SK-N-SH treated with all-trans-retinoic acid at 6 μM for 48 hours (cell line): Measurements from ENCODE around the gene C8B.

Source experiments
- ATAC-seq: fragments of 200-7000 bp; cut with Tn5 transposase; 3 replicates; pipeline ENCODE4 v1.9.1; 2020; ENCODE audit warnings: mild to moderate bottlenecking, moderate library complexity
- ARNTL ChIP-seq: fragments of 450-650 bp; formaldehyde crosslinking; IDR thresholded peaks from 2 replicates; pipeline ENCODE4 v1.5.0; 2020; ENCODE audit warnings: low read depth, mild to moderate bottlenecking, moderate library complexity, borderline replicate concordance
- BACH2 ChIP-seq: fragments of 250-450 bp; sonication (Bioruptor Pico); IDR thresholded peaks from 2 replicates; pipeline ENCODE4 v1.9.0; 2021; ENCODE audit warnings: mild to moderate bottlenecking, borderline replicate concordance
- CREB5 ChIP-seq: fragments of 250-450 bp; sonication (Bioruptor Pico); IDR thresholded peaks from 2 replicates; pipeline ENCODE4 v1.5.1; 2020; ENCODE audit warnings: low read depth, mild to moderate bottlenecking, moderate library complexity
- CSDC2 ChIP-seq: fragments of 250-450 bp; sonication (Bioruptor Pico); IDR thresholded peaks from 2 replicates; pipeline ENCODE4 v1.5.0; 2020; ENCODE audit warnings: mild to moderate bottlenecking, moderate library complexity
- CSRNP3 ChIP-seq: fragments of 250-450 bp; sonication (Bioruptor Pico); IDR thresholded peaks from 2 replicates; pipeline ENCODE4 v1.5.1; 2021; ENCODE audit warnings: mild to moderate bottlenecking, moderate library complexity
- ESRRG ChIP-seq: fragments of 250-450 bp; sonication (Bioruptor Pico); IDR thresholded peaks from 2 replicates; pipeline ENCODE4 v1.6.1; 2021; ENCODE audit warnings: mild to moderate bottlenecking
- GLIS3 ChIP-seq: fragments of 250-450 bp; sonication (Bioruptor Pico); IDR thresholded peaks from 2 replicates; pipeline ENCODE4 v1.5.0; 2020; ENCODE audit warnings: mild to moderate bottlenecking, moderate library complexity
- ISL1 ChIP-seq: fragments of 250-450 bp; sonication (Bioruptor Pico); IDR thresholded peaks from 2 replicates; pipeline ENCODE4 v2.1.2; 2022; ENCODE audit warnings: mild to moderate bottlenecking, moderate library complexity
- PATZ1 ChIP-seq: fragments of 250-450 bp; sonication (Bioruptor Pico); IDR thresholded peaks from 2 replicates; pipeline ENCODE4 v1.8.0; 2020; ENCODE audit warnings: mild to moderate bottlenecking, moderate library complexity, borderline replicate concordance
- POU6F1 ChIP-seq: fragments of 250-450 bp; sonication (Bioruptor Pico); IDR thresholded peaks from 2 replicates; pipeline ENCODE4 v1.8.0; 2021; ENCODE audit warnings: low read depth, mild to moderate bottlenecking, moderate library complexity, borderline replicate concordance
- PPARA ChIP-seq: fragments of 250-450 bp; sonication (Bioruptor Pico); IDR thresholded peaks from 2 replicates; pipeline ENCODE4 v1.5.0; 2020; ENCODE audit warnings: mild to moderate bottlenecking, borderline replicate concordance
- SNAI2 ChIP-seq: fragments of 250-450 bp; sonication (Bioruptor Pico); IDR thresholded peaks from 2 replicates; pipeline ENCODE4 v1.5.0; 2020; ENCODE audit warnings: mild to moderate bottlenecking, moderate library complexity
- TCF4 ChIP-seq: fragments of 250-450 bp; sonication (Bioruptor Pico); IDR thresholded peaks from 2 replicates; pipeline ENCODE4 v1.8.0; 2021; ENCODE audit warnings: mild to moderate bottlenecking, moderate library complexity, borderline replicate concordance
- TSHZ2 ChIP-seq: fragments of 250-450 bp; sonication (Bioruptor Pico); IDR thresholded peaks from 2 replicates; pipeline ENCODE4 v1.5.0; 2020; ENCODE audit warnings: mild to moderate bottlenecking, moderate library complexity
- ZC3H10 ChIP-seq: fragments of 250-450 bp; sonication (Bioruptor Pico); IDR thresholded peaks from 2 replicates; pipeline ENCODE4 v1.5.1; 2021; ENCODE audit warnings: mild to moderate bottlenecking, moderate library complexity
- ZFP3 ChIP-seq: fragments of 250-450 bp; sonication (Bioruptor Pico); IDR thresholded peaks from 2 replicates; pipeline ENCODE4 v1.5.0; 2020; ENCODE audit warnings: mild to moderate bottlenecking, moderate library complexity
- ZFP30 ChIP-seq: fragments of 450-650 bp; formaldehyde crosslinking; IDR thresholded peaks from 2 replicates; pipeline ENCODE4 v1.5.0; 2022; ENCODE audit warnings: mild to moderate bottlenecking, moderate library complexity
- ZNF565 ChIP-seq: fragments of 450-650 bp; formaldehyde crosslinking; conservative IDR thresholded peaks from 2 replicates; pipeline ENCODE4 v1.5.0; 2020; ENCODE audit warnings: low read depth, mild to moderate bottlenecking, moderate library complexity
- ZNF70 ChIP-seq: fragments of 450-650 bp; formaldehyde crosslinking; IDR thresholded peaks from 2 replicates; pipeline ENCODE4 v1.5.0; 2020; ENCODE audit warnings: mild to moderate bottlenecking, moderate library complexity
- ZNF8 ChIP-seq: fragments of 450-650 bp; formaldehyde crosslinking; IDR thresholded peaks from 2 replicates; pipeline ENCODE4 v1.5.0; 2020; ENCODE audit warnings: mild to moderate bottlenecking, moderate library complexity

Gene C8B

GRCh38 chr1:56898879-56899278 lies 66.9 kb downstream of the C8B start:
- ATAC-seq, result no peak

GRCh38 chr1:56898005-56898373 lies 67.8 kb downstream of the C8B start:
- TF ChIP-seq ISL1 (CRISPR knock-in tag) (no peak), TSHZ2 (CRISPR knock-in tag) (no peak), PPARA (CRISPR knock-in tag) (no peak), ZC3H10 (no peak), POU6F1 (CRISPR knock-in tag) (no peak), CREB5 (no peak), CSRNP3 (CRISPR knock-in tag) (no peak), PATZ1 (no peak), ESRRG (CRISPR knock-in tag) (no peak), TCF4 (CRISPR knock-in tag) (no peak), ZNF565 (no peak), CSDC2 (CRISPR knock-in tag) (no peak), GLIS3 (CRISPR knock-in tag) (no peak), SNAI2 (CRISPR knock-in tag) (no peak), ZFP3 (CRISPR knock-in tag) (no peak), ZNF8 (no peak), ZFP30 (CRISPR knock-in tag) (no peak), ZNF70 (CRISPR knock-in tag) (no peak)
- TF ChIP-seq, all 23 proteins: peak for 0
- no peak for ATAC-seq

More at GRCh38 chr1:56898879-56899278, 66.9 kb downstream of the C8B start:
- TF ChIP-seq TSHZ2 (CRISPR knock-in tag) (no peak), ARNTL (CRISPR knock-in tag) (no peak), ZC3H10 (no peak), ESRRG (CRISPR knock-in tag) (no peak), BACH2 (CRISPR knock-in tag) (no peak)
